NB4 (cell line): ENCODE data around the gene ABITRAM.

Source experiments
- CTCF ChIP-seq: IDR thresholded peaks from one replicate; pipeline ENCODE4 v1.5.1; 2012; ENCODE audit warnings: low read depth, low read length
- MAX ChIP-seq: IDR thresholded peaks from 2 replicates; pipeline ENCODE4 v1.6.1; 2011; ENCODE audit warnings: low read depth, low read length
- POLR2A ChIP-seq: IDR thresholded peaks from 2 replicates; pipeline ENCODE4 v1.6.1; 2011; ENCODE audit warnings: mild to moderate bottlenecking; ENCODE audit not compliant: insufficient read length; ENCODE audit errors: extremely low read depth

- no peak for TF ChIP-seq POLR2A
- TF ChIP-seq CTCF, result no peak
- TF ChIP-seq MAX, result no peak
Observed at GRCh38 chr9:108980893-108981292, 46.7 kb downstream of the ABITRAM start.
